Head of caudate nucleus (tissue), 42 donors: ENCODE results near the gene SYCP3.
"Not testable (repeated sequence)": the region's sequence is repeated elsewhere in the genome, so short reads cannot be mapped to it uniquely, and the experiment has no call there.

Experiments used
- DNase-seq, 42 donors: peaks; one replicate each; pipeline versions ENCODE4 v3.0.0 to v3.0.0-alpha.2; 2020 to 2021; ENCODE audit warnings: mixed read lengths in 7 of 42
- intact Hi-C: fragments of 100-400 bp; cut with DNase I; formaldehyde crosslinking; loops from one replicate; pipeline ENCODE4 v1.15.0; 2022

SYCP3 gene

GRCh38 chr12:101694986-101695385 is 44.3 kb downstream of the SYCP3 start:
- no peak for DNase-seq
- intact Hi-C loops: no loop called here

DNA sequence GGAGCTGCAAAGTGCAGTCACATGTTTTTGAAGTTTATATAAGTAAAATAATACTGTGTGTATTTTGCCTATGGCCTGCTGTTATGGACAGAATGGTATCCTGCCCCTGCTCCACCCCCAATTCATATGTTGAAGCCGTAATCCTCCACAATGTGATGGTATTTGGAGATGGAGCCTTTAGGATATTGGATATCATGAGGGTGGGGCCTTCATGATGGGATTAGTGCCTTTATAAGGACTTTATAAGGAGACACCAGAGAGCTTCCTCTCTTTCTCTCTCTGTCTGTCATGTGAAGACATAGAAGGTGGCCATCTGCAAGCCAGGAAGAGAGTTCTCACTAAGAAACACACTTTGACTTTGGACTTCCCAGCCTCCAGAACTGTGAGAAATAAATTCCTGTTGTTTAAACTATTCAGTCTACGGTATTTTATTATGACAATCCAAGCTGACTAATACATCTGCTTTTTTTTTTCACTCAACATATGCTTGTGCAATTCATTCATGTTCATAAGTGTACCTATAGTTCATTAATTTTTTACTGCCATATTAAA is 44.9 kb downstream of the SYCP3 start:
- DNase-seq: no peak
- intact Hi-C loops: no loop called here

GRCh38 chr12:101691503-101692096 is 47.7 kb downstream of the SYCP3 start:
- no peak for DNase-seq
- intact Hi-C loops: no loop called here

DNA sequence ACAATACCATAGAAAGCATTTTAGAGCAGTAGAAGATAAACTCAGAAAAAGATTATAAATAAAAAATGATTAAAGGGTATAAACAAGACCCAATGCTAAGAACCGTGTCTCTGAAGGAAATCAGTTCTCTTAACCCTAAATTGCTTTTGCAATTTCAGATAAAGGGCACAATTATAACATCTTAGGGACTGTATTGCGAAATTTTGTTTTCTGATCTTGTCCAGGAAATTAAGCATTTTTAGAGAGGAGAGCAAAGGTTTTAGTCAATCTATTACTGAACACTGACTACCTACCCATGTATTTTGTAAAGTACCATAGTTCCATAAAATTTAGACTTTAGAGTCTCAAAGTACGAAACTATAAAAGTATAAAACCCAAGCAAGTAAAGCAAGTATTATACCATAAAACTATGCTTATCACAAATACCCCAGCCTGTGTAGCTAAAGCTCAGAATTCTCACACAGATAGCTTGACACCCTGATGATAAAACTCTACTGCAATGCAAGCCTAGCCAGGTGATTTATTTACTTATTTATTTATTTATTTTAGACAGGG is 48.6 kb downstream of the SYCP3 start:
- no peak for DNase-seq

GRCh38 chr12:101686176-101686575 is 53.1 kb downstream of the SYCP3 start:
- peak in 2 of 42 donors; percentile 22 to 57 for DNase-seq
- intact Hi-C loops: no loop called here

More for the DNA sequence above, 48.6 kb downstream of the SYCP3 start:
- intact Hi-C loops: no loop called here

DNA sequence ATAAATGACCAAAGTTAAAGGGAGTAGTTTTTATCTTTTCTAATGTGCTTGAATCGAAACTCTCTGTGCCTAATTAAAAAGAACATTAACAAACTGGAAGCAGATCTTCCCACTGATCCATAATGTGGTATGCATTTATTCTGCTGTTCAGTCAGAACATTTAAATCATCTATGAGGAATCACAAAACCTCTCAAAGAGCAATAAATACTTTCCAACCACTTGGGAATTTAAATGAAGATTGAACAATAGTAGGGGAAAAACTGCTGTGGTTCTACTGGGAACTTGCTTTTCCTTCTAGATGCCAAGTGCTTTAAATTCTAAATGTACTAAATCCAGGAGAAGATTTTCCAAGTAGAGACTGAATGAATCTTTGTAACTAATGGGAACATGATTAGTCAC is 54.2 kb downstream of the SYCP3 start:
- DNase-seq: no peak
- intact Hi-C loops: no loop called here

DNA sequence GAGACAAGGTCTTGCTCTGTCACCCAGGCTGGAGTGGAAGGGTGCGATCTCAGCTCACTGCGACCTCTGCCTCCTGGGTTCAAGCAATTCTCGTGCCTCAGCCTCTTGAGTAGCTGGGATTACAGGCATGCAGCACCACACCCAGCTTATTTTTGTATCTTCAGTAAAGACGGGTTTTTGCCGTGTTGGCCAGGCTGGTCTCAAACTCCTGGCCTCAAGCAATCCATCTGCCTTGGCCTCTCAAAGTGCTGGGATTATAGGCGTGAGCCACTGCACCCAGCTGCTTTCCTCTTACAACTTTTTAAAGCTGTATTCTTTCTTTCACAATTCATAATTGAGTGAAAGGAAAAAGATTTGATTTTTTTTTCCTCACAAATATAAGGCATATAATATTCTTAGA is 57.6 kb downstream of the SYCP3 start:
- intact Hi-C loops: not testable (repeated sequence)

GRCh38 chr12:101680647-101681046 is 58.6 kb downstream of the SYCP3 start:
- DNase-seq: no peak
- intact Hi-C loops: no loop called here

More for the DNA sequence above, 57.6 kb downstream of the SYCP3 start:
- not testable (repeated sequence) for DNase-seq

- no peak for DNase-seq
These were observed 59.0 kb downstream of the SYCP3 start for GRCh38 chr12:101680240-101680639.

More at GRCh38 chr12:101680240-101680639, 59.0 kb downstream of the SYCP3 start:
- intact Hi-C loops: no loop called here
